Measurements from ENCODE around the gene CMTM4. TPM values are rescaled to one million over a fixed set of nuclear protein-coding genes. Genes with fewer than 3 reads are reported as not detected.

CMTM4 gene
- total and polyA plus RNA-seq, 2 of the 4 experiments (the other 2 are of a cell fraction): 9.0 to 14.5 TPM

GRCh38 chr16:66719246-66719645 is 22.7 kb upstream of the CMTM4 start:
- Histone ChIP-seq H4K8ac (ENCODE audit: low read depth in 2 of 2, low read length in 2 of 2) (no peak overlapping the region), H3K9ac (ENCODE audit: low read depth, low read length) (no peak overlapping the region), H4K20me1 (ENCODE audit: insufficient read depth, low read length) (peaks cover 6% of the 10 kb centered on the region; the same call in 1 of the 2 replicates), H2AK9ac (replicated peaks; ENCODE audit: low read depth, low read length, poor library complexity) (no peak overlapping the region), H2BK120ac (ENCODE audit: low read depth, low read length) (no peak overlapping the region), H2BK5ac (ENCODE audit: low read depth, low read length, poor library complexity, severe bottlenecking) (no peak overlapping the region), H3K9me1 (ENCODE audit: insufficient read depth, low read length) (peaks cover 6% of the 10 kb centered on the region), H3K4ac (ENCODE audit: low read depth, low read length) (no peak overlapping the region), H3K14ac (replicated peaks; ENCODE audit: low read depth, low read length) (no peak overlapping the region), H3K79me1 (ENCODE audit: low read depth in 1 of 2, low read length in 2 of 2) (peaks cover 5 to 10% of the 10 kb centered on the region in 2 experiments; a peak in 1 of 4 replicates), H4K5ac (ENCODE audit: low read depth, low read length) (no peak overlapping the region), H3K27ac (ENCODE audit: insufficient read depth, low read length) (no peak overlapping the region), H3K23ac (ENCODE audit: low read depth, low read length) (no peak overlapping the region), H2BK20ac (ENCODE audit: low read depth, low read length) (no peak overlapping the region), H3K4me3 (ENCODE audit: insufficient read depth, low read depth, low read length) (no peak overlapping the region), H3K4me2 (ENCODE audit: low read depth, low read length) (no peak overlapping the region), H3K36me3 (ENCODE audit: control insufficient read depth, insufficient read depth, low read length) (peaks cover 18% of the 10 kb centered on the region), H2BK15ac (ENCODE audit: low read depth, low read length) (no peak overlapping the region), H3K9me3 (ENCODE audit: control insufficient read depth, insufficient read depth, low read length) (no peaks in the 10 kb centered on the region), H3K56ac (ENCODE audit: extremely low read depth, insufficient read depth, low read length) (no peak overlapping the region), H4K91ac (ENCODE audit: insufficient read depth, low read depth, low read length) (no peak overlapping the region), H2AK5ac (ENCODE audit: low read depth, low read length) (no peak overlapping the region), H3K18ac (ENCODE audit: low read depth, low read length) (no peak overlapping the region), H2AFZ (replicated peaks; ENCODE audit: low read length, poor library complexity) (no peak overlapping the region), H3K27me3 (ENCODE audit: control insufficient read depth, insufficient read depth, low read length) (no peaks in the 10 kb centered on the region), H3K4me1 (ENCODE audit: control insufficient read depth, insufficient read depth, low read length) (peaks cover 7% of the 10 kb centered on the region)
- intact Hi-C loops (cut with micrococcal nuclease): no loop called here
- in situ Hi-C loops (cut with MboI; ENCODE audit: low sequenced_read_pairs): no loop called here
- ChIA-PET CTCF (no interaction called here), POLR2A (ENCODE audit: unreplicated experiment) (no interaction called here)
- DNase-seq (no peak), ATAC-seq (ENCODE audit: low read depth) (no peak)
- BruUV-seq (replicated peaks): no TSS peak
- dilution Hi-C loops (cut with HindIII; ENCODE audit: low sequenced_read_pairs, unreplicated experiment): no loop called here
- WGBS, 2 experiments (ENCODE audit: extremely low coverage in 2 of 2, insufficient read length in 1 of 2): 100% methylated on average over 1 of the region's 4 CpGs; no CpG with 5 or more reads in 1 of the 2 experiments
- no peak for TF ChIP-seq POLR2A (IDR thresholded peaks at IDR 0.05; ENCODE audit: low read depth, low read length)
- no peak for TF ChIP-seq SMC3 (IDR thresholded peaks at IDR 0.05; ENCODE audit: low read depth, low read length)
- TF ChIP-seq CHD1 (IDR thresholded peaks at IDR 0.05; ENCODE audit: low read depth, low read length): no peak
- TF ChIP-seq RFX5 (IDR thresholded peaks at IDR 0.05; ENCODE audit: low read depth, low read length): no peak
- no peak for TF ChIP-seq CTCF (conservative IDR thresholded peaks at IDR 0.05; ENCODE audit: low read depth, low read length)
- TF ChIP-seq MXI1 (IDR thresholded peaks at IDR 0.05; ENCODE audit: borderline replicate concordance, low read depth, low read length): no peak
- TF ChIP-seq CEBPB (IDR thresholded peaks at IDR 0.05; ENCODE audit: low read depth, low read length): no peak
- no peak for TF ChIP-seq NFE2L2 (IDR thresholded peaks at IDR 0.05; ENCODE audit: low read depth, low read length)
- TF ChIP-seq USF2 (IDR thresholded peaks at IDR 0.05; ENCODE audit: low read depth, low read length): no peak
- TF ChIP-seq FOS (IDR thresholded peaks at IDR 0.05; ENCODE audit: low read depth, low read length): no peak
- no peak for TF ChIP-seq MAZ (IDR thresholded peaks at IDR 0.05; ENCODE audit: borderline replicate concordance, low read depth, low read length)
- no peak for TF ChIP-seq RCOR1 (IDR thresholded peaks at IDR 0.05; ENCODE audit: insufficient replicate concordance, low read length)
- TF ChIP-seq RAD21 (IDR thresholded peaks at IDR 0.05; ENCODE audit: low read length): no peak
- TF ChIP-seq BHLHE40 (IDR thresholded peaks at IDR 0.05; ENCODE audit: low read depth, low read length): no peak

Measured in IMR-90 (cell line).